IMR-90 (cell line): Measurements from ENCODE around the gene NCR2. TPM values are rescaled to one million over a fixed set of nuclear protein-coding genes. Genes with fewer than 3 reads are reported as not detected.

Experiments
- ATAC-seq: fragments of 200-7000 bp; cut with Tn5 transposase; 2 replicates; pipeline ENCODE4 v1.9.1; 2020; ENCODE audit warnings: low read depth, mild to moderate bottlenecking, moderate library complexity
- BruUV-seq: library from RNA; stranded (reverse); fragments of 400-500 nt; replicated peaks from 2 replicates; lab custom pipeline; 2021; lab: Mats Ljungman, UMichigan
- CTCF ChIA-PET: fragments of 300-600 bp; formaldehyde crosslinking; extraction: SDS; loops from one replicate; lab custom pipeline; 2021; ENCODE audit warnings: antibody characterized with exemption; lab: Yijun Ruan, JAX
- POLR2A ChIA-PET: fragments of 300-600 bp; sonication (Branson Sonifier 250); formaldehyde crosslinking; loops from one replicate; lab custom pipeline; 2022; ENCODE audit warnings: antibody characterized with exemption; ENCODE audit not compliant: unreplicated experiment; lab: Charles Lee
- DNase-seq: peaks from one replicate; pipeline ENCODE4 v3.0.0; 2013
- H2AFZ ChIP-seq: replicated peaks from 2 replicates; pipeline ENCODE3; 2013; ENCODE audit warnings: low read length, mild to moderate bottlenecking; ENCODE audit not compliant: poor library complexity
- H2AK5ac ChIP-seq: 2 replicates; pipeline ENCODE4 v1.6.1; 2013; ENCODE audit warnings: low read depth, low read length, inconsistent platforms
- H2AK9ac ChIP-seq: replicated peaks from 2 replicates; pipeline ENCODE3; 2013; ENCODE audit warnings: mild to moderate bottlenecking, low read depth, low read length, moderate library complexity; ENCODE audit not compliant: poor library complexity
- H2BK120ac ChIP-seq: 2 replicates; pipeline ENCODE4 v1.6.1; 2013; ENCODE audit warnings: low read depth, low read length, inconsistent platforms
- H2BK15ac ChIP-seq: 3 replicates; pipeline ENCODE4 v1.6.1; 2013; ENCODE audit warnings: low read depth, low read length, inconsistent platforms
- H2BK20ac ChIP-seq: 2 replicates; pipeline ENCODE4 v1.6.1; 2013; ENCODE audit warnings: low read depth, mild to moderate bottlenecking, inconsistent platforms, low read length, moderate library complexity
- H2BK5ac ChIP-seq: 2 replicates; pipeline ENCODE4 v1.6.1; 2013; ENCODE audit warnings: mild to moderate bottlenecking, low read depth, low read length, inconsistent platforms; ENCODE audit not compliant: poor library complexity, severe bottlenecking
- H3K14ac ChIP-seq: replicated peaks from 2 replicates; pipeline ENCODE4 v1.6.1; 2013; ENCODE audit warnings: low read depth, low read length, inconsistent platforms
- H3K18ac ChIP-seq: 2 replicates; pipeline ENCODE4 v1.6.1; 2013; ENCODE audit warnings: low read depth, low read length, control low read depth
- H3K23ac ChIP-seq: 2 replicates; pipeline ENCODE4 v1.6.1; 2013; ENCODE audit warnings: low read depth, low read length, inconsistent platforms
- H3K27ac ChIP-seq: 2 replicates; pipeline ENCODE4 v1.5.1; 2013; ENCODE audit warnings: mild to moderate bottlenecking, control low read depth, low read length; ENCODE audit not compliant: insufficient read depth
- H3K27me3 ChIP-seq: 2 replicates; pipeline ENCODE4 v1.6.1; 2013; ENCODE audit warnings: low read length; ENCODE audit not compliant: control insufficient read depth, insufficient read depth
- H3K36me3 ChIP-seq: 2 replicates; pipeline ENCODE4 v1.6.1; 2013; ENCODE audit warnings: low read length, mixed read lengths; ENCODE audit not compliant: control insufficient read depth, insufficient read depth
- H3K4ac ChIP-seq: 2 replicates; pipeline ENCODE4 v1.6.1; 2013; ENCODE audit warnings: low read depth, low read length, inconsistent platforms
- H3K4me1 ChIP-seq: 2 replicates; pipeline ENCODE4 v1.6.1; 2013; ENCODE audit warnings: low read length, mixed read lengths; ENCODE audit not compliant: control insufficient read depth, insufficient read depth
- H3K4me2 ChIP-seq: 2 replicates; pipeline ENCODE4 v1.6.1; 2013; ENCODE audit warnings: low read depth, mild to moderate bottlenecking, control low read depth, low read length, moderate library complexity
- H3K4me3 ChIP-seq: 2 replicates; pipeline ENCODE4 v1.5.1; 2013; ENCODE audit warnings: low read depth, mild to moderate bottlenecking, control low read depth, low read length, moderate library complexity; ENCODE audit not compliant: insufficient read depth
- H3K56ac ChIP-seq: 2 replicates; pipeline ENCODE4 v1.6.1; 2013; ENCODE audit warnings: low read length, inconsistent platforms; ENCODE audit not compliant: insufficient read depth; ENCODE audit errors: extremely low read depth
- H3K79me1 ChIP-seq, 2 experiments: 2 replicates each; pipeline ENCODE4 v1.6.1; 2013; ENCODE audit warnings: low read length in 2 of 2, inconsistent platforms in 1 of 2, low read depth in 1 of 2
- H3K9ac ChIP-seq: 2 replicates; pipeline ENCODE4 v1.6.1; 2013; ENCODE audit warnings: low read depth, low read length, control low read depth
- H3K9me1 ChIP-seq: 2 replicates; pipeline ENCODE4 v1.6.1; 2013; ENCODE audit warnings: low read length, inconsistent platforms; ENCODE audit not compliant: insufficient read depth
- H3K9me3 ChIP-seq: 2 replicates; pipeline ENCODE4 v1.6.1; 2013; ENCODE audit warnings: low read length; ENCODE audit not compliant: control insufficient read depth, insufficient read depth
- H4K20me1 ChIP-seq: 2 replicates; pipeline ENCODE4 v1.6.1; 2013; ENCODE audit warnings: low read length, inconsistent platforms; ENCODE audit not compliant: insufficient read depth
- H4K5ac ChIP-seq: 2 replicates; pipeline ENCODE4 v1.6.1; 2013; ENCODE audit warnings: mild to moderate bottlenecking, low read depth, low read length, control low read depth
- H4K8ac ChIP-seq, 2 experiments: 2 replicates each; pipeline ENCODE4 v1.6.1; 2013; ENCODE audit warnings: low read depth in 2 of 2, low read length in 2 of 2, control low read depth in 1 of 2, inconsistent platforms in 1 of 2
- H4K91ac ChIP-seq: 2 replicates; pipeline ENCODE4 v1.6.1; 2013; ENCODE audit warnings: low read depth, low read length, inconsistent platforms; ENCODE audit not compliant: insufficient read depth
- BHLHE40 ChIP-seq: fragments of 150-350 bp; IDR thresholded peaks from 2 replicates; pipeline ENCODE4 v1.6.1; 2016; ENCODE audit warnings: mild to moderate bottlenecking, low read depth, low read length
- CEBPB ChIP-seq: IDR thresholded peaks from 2 replicates; pipeline ENCODE4 v1.6.1; 2012; ENCODE audit warnings: low read depth, low read length, improper control_type of control experiment
- CHD1 ChIP-seq: IDR thresholded peaks from 2 replicates; pipeline ENCODE4 v1.6.1; 2012; ENCODE audit warnings: low read depth, low read length, improper control_type of control experiment
- CTCF ChIP-seq: conservative IDR thresholded peaks from 2 replicates; pipeline ENCODE4 v1.5.1; 2012; ENCODE audit warnings: mild to moderate bottlenecking, low read depth, low read length, improper control_type of control experiment
- ELK1 ChIP-seq: fragments of 150-350 bp; IDR thresholded peaks from 2 replicates; pipeline ENCODE4 v1.6.1; 2016; ENCODE audit warnings: low read depth, mild to moderate bottlenecking, low read length, moderate library complexity, borderline replicate concordance
- FOS ChIP-seq: fragments of 150-350 bp; IDR thresholded peaks from 2 replicates; pipeline ENCODE4 v1.6.1; 2016; ENCODE audit warnings: low read depth, low read length
- MAFK ChIP-seq: IDR thresholded peaks from 2 replicates; pipeline ENCODE4 v1.6.1; 2012; ENCODE audit warnings: low read depth, low read length, improper control_type of control experiment
- MAZ ChIP-seq: IDR thresholded peaks from 2 replicates; pipeline ENCODE4 v1.6.1; 2012; ENCODE audit warnings: low read depth, mild to moderate bottlenecking, low read length, improper control_type of control experiment, moderate library complexity, borderline replicate concordance
- MXI1 ChIP-seq: IDR thresholded peaks from 2 replicates; pipeline ENCODE4 v1.6.1; 2012; ENCODE audit warnings: low read depth, mild to moderate bottlenecking, low read length, moderate library complexity, borderline replicate concordance
- NFE2L2 ChIP-seq: fragments of 150-350 bp; IDR thresholded peaks from 2 replicates; pipeline ENCODE4 v1.6.1; 2016; ENCODE audit warnings: low read depth, mild to moderate bottlenecking, low read length
- POLR2A ChIP-seq: IDR thresholded peaks from 2 replicates; pipeline ENCODE4 v1.6.1; 2012; ENCODE audit warnings: mild to moderate bottlenecking, low read depth, low read length
- RAD21 ChIP-seq: IDR thresholded peaks from 2 replicates; pipeline ENCODE4 v1.6.1; 2012; ENCODE audit warnings: low read length, improper control_type of control experiment
- RCOR1 ChIP-seq: IDR thresholded peaks from 2 replicates; pipeline ENCODE4 v1.6.1; 2012; ENCODE audit warnings: mild to moderate bottlenecking, low read length, improper control_type of control experiment; ENCODE audit not compliant: insufficient replicate concordance
- RFX5 ChIP-seq: IDR thresholded peaks from 2 replicates; pipeline ENCODE4 v1.8.0; 2012; ENCODE audit warnings: low read depth, mild to moderate bottlenecking, low read length, moderate library complexity
- SMC3 ChIP-seq: fragments of 150-350 bp; IDR thresholded peaks from 2 replicates; pipeline ENCODE4 v1.6.1; 2016; ENCODE audit warnings: low read depth, mild to moderate bottlenecking, antibody characterized with exemption, low read length, moderate library complexity
- USF2 ChIP-seq: fragments of 150-350 bp; IDR thresholded peaks from 2 replicates; pipeline ENCODE4 v1.6.1; 2017; ENCODE audit warnings: mild to moderate bottlenecking, antibody characterized with exemption, low read length, low read depth
- WGBS, 2 experiments: methylation state at CpG; one replicate each; pipeline versions ENCODE4 v1.1.5 to v1.1.7; 2013; ENCODE audit warnings: missing lambda C conversion rate in 2 of 2; ENCODE audit not compliant: insufficient read length in 1 of 2; ENCODE audit errors: extremely low coverage in 2 of 2; 5-methylcytosine and 5-hydroxymethylcytosine counted together
- dilution Hi-C: fragments of 300-500 bp; cut with HindIII; formaldehyde crosslinking; loops from one replicate; pipeline ENCODE4 v1.14.3; 2018; ENCODE audit warnings: low sequenced_read_pairs; ENCODE audit not compliant: unreplicated experiment
- in situ Hi-C: fragments of 300-500 bp; cut with MboI; formaldehyde crosslinking; loops from 3 replicates; pipeline ENCODE4 v1.14.3; 2019; ENCODE audit warnings: low sequenced_read_pairs, inconsistent platforms, mixed read lengths
- intact Hi-C: fragments of 100-400 bp; cut with micrococcal nuclease; formaldehyde crosslinking; loops from 2 replicates; pipeline ENCODE4 v1.10.0; 2022
- polyA plus RNA-seq, 3 experiments: library from polyadenylated mRNA; depleted of rRNA; stranded (reverse); fragments of >200 nt; gene quantifications; 2 replicates each; pipeline ENCODE4 v1.2.3, GENCODE V29; 2012; ENCODE audit warnings: low replicate concordance in 1 of 3
- total RNA-seq: library from RNA; depleted of rRNA; stranded (reverse); fragments of >200 nt; gene quantifications from 2 replicates; pipeline ENCODE4 v1.2.3, GENCODE V29; 2012

NCR2 gene
- total and polyA plus RNA-seq, 2 of the 4 experiments (the other 2 are of a cell fraction), result not detected

GRCh38 chr6:41373627-41373918 lies 38.2 kb downstream of the NCR2 start:
- H2BK15ac ChIP-seq, result no peak overlapping the region
- 31% methylated on average over 12 of the region's 22 CpGs; no CpG with 5 or more reads in 1 of the 2 experiments for whole genome bisulfite sequencing, 2 experiments
- in situ Hi-C loops, result loop anchor here (5.0 kb wide), 1 partner anchor 219 kb away; no protein-coding TSS in a partner anchor

More at GRCh38 chr6:41373627-41373918, 38.2 kb downstream of the NCR2 start:
- H2AK5ac ChIP-seq, result no peak overlapping the region
- no peak overlapping the region for H3K23ac ChIP-seq
- H3K9me1 ChIP-seq, result no peaks in the 10 kb centered on the region
- H4K20me1 ChIP-seq, result no peaks in the 10 kb centered on the region
- H3K79me1 ChIP-seq, result no peaks in the 10 kb centered on the region
- CTCF ChIA-PET, result no interaction called here
- ATAC-seq, result no peak
- no peak overlapping the region for H4K5ac ChIP-seq
- H3K14ac ChIP-seq, result no peak overlapping the region
- no peaks in the 10 kb centered on the region; the same call in 1 of the 2 replicates for H3K9me3 ChIP-seq
- H2AFZ ChIP-seq, result peak overlapping the region; percentile 41
- H3K27me3 ChIP-seq, result peaks cover 77% of the 10 kb centered on the region
- no peak overlapping the region for H4K91ac ChIP-seq
- no peak overlapping the region for H3K4ac ChIP-seq
- H3K4me3 ChIP-seq, result no peak overlapping the region
- POLR2A ChIA-PET, result no interaction called here
- no peak overlapping the region for H3K27ac ChIP-seq
- H3K9ac ChIP-seq, result no peak overlapping the region
- no peak overlapping the region for H3K56ac ChIP-seq
- no peaks in the 10 kb centered on the region for H3K36me3 ChIP-seq
- H2AK9ac ChIP-seq, result peak overlapping the region; percentile 63
- TF ChIP-seq RAD21 (no peak), MAFK (no peak), CTCF (no peak), USF2 (no peak), POLR2A (no peak), CHD1 (no peak), ELK1 (no peak), RFX5 (no peak), NFE2L2 (no peak), BHLHE40 (no peak), RCOR1 (no peak), SMC3 (no peak), MAZ (no peak), FOS (no peak), MXI1 (no peak), CEBPB (no peak)
- H2BK20ac ChIP-seq, result no peak overlapping the region
- H2BK120ac ChIP-seq, result no peak overlapping the region
- peaks cover 2% of the 10 kb centered on the region; the same call in 1 of the 2 replicates for H3K4me1 ChIP-seq
- dilution Hi-C loops (no loop called here), intact Hi-C loops (no loop called here)
- H4K8ac ChIP-seq, result no peak overlapping the region
- BruUV-seq, result no TSS peak
- H2BK5ac ChIP-seq, result no peak overlapping the region
- no peak overlapping the region; the same call in 1 of the 2 replicates for H3K4me2 ChIP-seq
- no peak for DNase-seq
- H3K18ac ChIP-seq, result no peak overlapping the region
